Stimulated activated CD8-positive, alpha-beta memory T cell treated with anti-CD3 and anti-CD28 coated beads, Interleukin-12 subunit alpha, Interleukin-12 subunit beta, amount 100 ng/mL, for 24 hours (primary cell): Measurements from ENCODE around the gene VAMP8.

Source experiments
- DNase-seq: peaks from one replicate; pipeline ENCODE4 v3.0.0-alpha.2; 2020; ENCODE audit errors: extremely low read depth

Gene VAMP8

GRCh38 chr2:85619617-85620016 lies 42.2 kb downstream of the VAMP8 start:
- no peak for DNase-seq

GRCh38 chr2:85621338-85621737 lies 44.0 kb downstream of the VAMP8 start:
- DNase-seq = no peak

GRCh38 chr2:85623991-85624390 lies 46.6 kb downstream of the VAMP8 start:
- DNase-seq = no peak

GRCh38 chr2:85628658-85629057 lies 51.3 kb downstream of the VAMP8 start:
- no peak for DNase-seq

GRCh38 chr2:85631316-85631715 lies 53.9 kb downstream of the VAMP8 start:
- DNase-seq = no peak
